Testis (tissue), 3 donors: ENCODE data around the gene SINHCAF. TPM values are rescaled to one million over a fixed set of nuclear protein-coding genes. Genes with fewer than 3 reads are reported as not detected.

Source experiments
- DNase-seq: peaks from one replicate; pipeline ENCODE4 v3.0.0-alpha.2; 2019
- H3K27ac ChIP-seq, 2 donors: fragments of 200-600 bp; sonication (generic); one replicate each; pipeline ENCODE4 v1.5.1; 2019
- H3K27me3 ChIP-seq: fragments of 200-600 bp; sonication (generic); one replicate; pipeline ENCODE4 v1.5.1; 2019
- H3K36me3 ChIP-seq: fragments of 200-600 bp; sonication (generic); one replicate; pipeline ENCODE4 v1.5.1; 2017; ENCODE audit warnings: low read depth; ENCODE audit errors: missing control alignments
- H3K4me1 ChIP-seq: fragments of 200-600 bp; sonication (generic); one replicate; pipeline ENCODE4 v1.5.1; 2019
- H3K4me3 ChIP-seq, 2 donors: fragments of 200-600 bp; sonication (generic); one replicate each; pipeline ENCODE4 v1.5.1; 2017 to 2019
- H3K9me3 ChIP-seq: fragments of 200-600 bp; sonication (generic); one replicate; pipeline ENCODE4 v1.5.1; 2017
- POLR2A ChIP-seq: fragments of 450-650 bp; IDR thresholded peaks from one replicate; pipeline ENCODE4 v1.6.1; 2017; ENCODE audit warnings: antibody characterized with exemption, mild to moderate bottlenecking, moderate library complexity
- WGBS, 2 donors: methylation state at CpG; one replicate each; pipeline ENCODE4 v1.1.5; 2018; 5-methylcytosine and 5-hydroxymethylcytosine counted together
- intact Hi-C: fragments of 100-400 bp; cut with DNase I; formaldehyde crosslinking; loops from one replicate; pipeline ENCODE4 v1.15.1; 2023; ENCODE audit warnings: low total_unique reads
- polyA plus RNA-seq: library from polyadenylated mRNA; stranded (reverse); fragments of 350-450 nt; fragmentation: Illumina TruSeq; extraction: RNeasy Lipid Tissue Mini Kit (QIAGEN cat#74804); gene quantifications from one replicate; pipeline ENCODE4 v1.2.3, GENCODE V29; 2014; ENCODE audit warnings: low read depth, low replicate concordance; ENCODE audit not compliant: insufficient read depth
- total RNA-seq, 2 donors: library from RNA; depleted of rRNA; stranded (reverse); fragments of >200 nt; gene quantifications; one replicate each; pipeline ENCODE4 v1.2.3, GENCODE V29; 2016
- TF ChIP-seq, protein P1 (sequence below), 3 experiments: fragments of 450-650 bp in 2 of 3; fragments of 200-600 bp in 1 of 3; sonication (generic) in 1 of 3; IDR thresholded peaks; one replicate each; pipeline ENCODE4 v1.5.1; 2016 to 2019; ENCODE audit warnings: antibody characterized with exemption in 3 of 3, mild to moderate bottlenecking in 2 of 3, moderate library complexity in 1 of 3

The SINHCAF gene
- total and polyA plus RNA-seq, 3 donors from 2014 or later = 45.2 to 47.9 (median 46.8) TPM

DNA sequence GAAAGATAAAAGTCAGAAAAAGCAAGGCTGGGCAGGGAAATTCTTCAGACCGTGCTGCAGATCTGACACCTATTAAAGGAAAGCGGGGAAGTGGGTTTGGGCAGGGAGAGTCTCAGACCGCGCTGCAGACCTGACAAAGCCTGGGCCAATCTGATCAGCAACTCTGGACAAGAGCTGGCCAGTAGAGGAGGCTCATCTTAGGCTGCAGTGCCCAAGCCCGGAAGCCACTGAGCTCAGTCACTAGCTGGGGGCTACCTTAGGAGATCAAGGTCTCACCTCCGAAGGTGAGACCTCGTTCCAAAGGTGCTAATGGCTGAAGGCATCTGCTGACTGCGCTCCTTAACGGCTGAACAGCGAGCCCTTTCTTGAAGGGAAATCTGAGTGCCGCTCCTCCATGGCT, 60.2 kb downstream of the SINHCAF start:
- Histone ChIP-seq H3K27me3 (no peaks in the 10 kb centered on the region), H3K4me1 (no peaks in the 10 kb centered on the region), H3K27ac (no peak overlapping the region), H3K36me3 (no peaks in the 10 kb centered on the region), H3K9me3 (no peaks in the 10 kb centered on the region), H3K4me3 (no peak overlapping the region)
- TF ChIP-seq POLR2A = no peak
- TF ChIP-seq, protein P1, sequence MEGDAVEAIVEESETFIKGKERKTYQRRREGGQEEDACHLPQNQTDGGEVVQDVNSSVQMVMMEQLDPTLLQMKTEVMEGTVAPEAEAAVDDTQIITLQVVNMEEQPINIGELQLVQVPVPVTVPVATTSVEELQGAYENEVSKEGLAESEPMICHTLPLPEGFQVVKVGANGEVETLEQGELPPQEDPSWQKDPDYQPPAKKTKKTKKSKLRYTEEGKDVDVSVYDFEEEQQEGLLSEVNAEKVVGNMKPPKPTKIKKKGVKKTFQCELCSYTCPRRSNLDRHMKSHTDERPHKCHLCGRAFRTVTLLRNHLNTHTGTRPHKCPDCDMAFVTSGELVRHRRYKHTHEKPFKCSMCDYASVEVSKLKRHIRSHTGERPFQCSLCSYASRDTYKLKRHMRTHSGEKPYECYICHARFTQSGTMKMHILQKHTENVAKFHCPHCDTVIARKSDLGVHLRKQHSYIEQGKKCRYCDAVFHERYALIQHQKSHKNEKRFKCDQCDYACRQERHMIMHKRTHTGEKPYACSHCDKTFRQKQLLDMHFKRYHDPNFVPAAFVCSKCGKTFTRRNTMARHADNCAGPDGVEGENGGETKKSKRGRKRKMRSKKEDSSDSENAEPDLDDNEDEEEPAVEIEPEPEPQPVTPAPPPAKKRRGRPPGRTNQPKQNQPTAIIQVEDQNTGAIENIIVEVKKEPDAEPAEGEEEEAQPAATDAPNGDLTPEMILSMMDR (IDR thresholded peaks at IDR 0.05) = no peak
- 37 to 51% methylated on average over 11 of the region's 11 CpGs for WGBS, 2 donors
- DNase-seq = peak; percentile 19
- intact Hi-C loops = no loop called here

DNA sequence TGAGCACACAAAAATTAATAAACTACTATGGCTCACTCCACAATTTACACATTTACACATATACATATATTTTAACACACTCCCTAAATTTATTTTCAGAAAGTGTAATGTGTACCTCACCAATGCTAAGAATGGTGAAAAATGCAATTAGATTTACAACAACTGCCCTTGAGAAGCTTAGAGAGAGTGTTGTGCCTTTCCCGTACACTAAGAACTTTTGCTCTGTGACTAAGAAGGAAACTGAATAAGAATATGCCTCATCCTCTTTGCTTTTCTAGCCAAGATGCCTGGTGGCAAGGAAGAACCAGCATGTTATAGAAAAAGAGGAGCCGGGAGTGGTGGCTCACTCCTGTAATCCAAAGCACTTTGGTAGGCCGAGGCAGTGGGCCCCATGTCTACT, 62.3 kb downstream of the SINHCAF start:
- TF ChIP-seq POLR2A = no peak
- TF ChIP-seq, protein P1 (IDR thresholded peaks at IDR 0.05) = no peak
- no peak for DNase-seq
- H3K4me3 ChIP-seq = no peak overlapping the region
- intact Hi-C loops = no loop called here
- no peaks in the 10 kb centered on the region for H3K36me3 ChIP-seq
- H3K4me1 ChIP-seq = no peaks in the 10 kb centered on the region
- H3K9me3 ChIP-seq = no peaks in the 10 kb centered on the region
- no peak overlapping the region for H3K27ac ChIP-seq
- H3K27me3 ChIP-seq = no peaks in the 10 kb centered on the region
- 82 to 95% methylated on average over 3 of the region's 3 CpGs for WGBS, 2 donors

DNA sequence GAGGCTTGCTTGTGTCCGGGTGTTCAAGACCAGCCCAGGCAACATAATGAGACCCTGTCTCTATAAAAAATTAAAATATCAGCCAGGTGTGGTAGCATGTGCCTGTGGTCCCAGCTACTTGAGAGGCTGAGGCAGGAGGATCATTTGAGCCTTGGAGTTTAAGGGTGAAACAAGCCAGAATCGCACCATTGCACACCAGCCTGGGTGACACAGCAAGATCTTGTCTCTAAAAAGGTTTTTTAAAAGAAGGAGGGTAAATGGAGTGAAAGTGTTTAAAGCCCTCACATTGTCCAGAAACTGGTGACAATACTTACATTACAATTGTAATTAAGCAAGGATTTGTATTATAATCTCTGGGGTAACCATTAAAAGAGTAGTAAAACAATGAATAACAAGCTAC, 64.2 kb downstream of the SINHCAF start:
- TF ChIP-seq, protein P1 (IDR thresholded peaks at IDR 0.05) = no peak
- TF ChIP-seq POLR2A = no peak
- no peaks in the 10 kb centered on the region for H3K27me3 ChIP-seq
- whole genome bisulfite sequencing, 2 donors = 93 to 98% methylated on average over 2 of the region's 2 CpGs
- no peak for DNase-seq
- intact Hi-C loops = no loop called here
- H3K4me3 ChIP-seq = no peak overlapping the region
- no peaks in the 10 kb centered on the region for H3K9me3 ChIP-seq
- no peaks in the 10 kb centered on the region for H3K4me1 ChIP-seq
- H3K36me3 ChIP-seq = no peaks in the 10 kb centered on the region
- no peak overlapping the region for H3K27ac ChIP-seq

DNA sequence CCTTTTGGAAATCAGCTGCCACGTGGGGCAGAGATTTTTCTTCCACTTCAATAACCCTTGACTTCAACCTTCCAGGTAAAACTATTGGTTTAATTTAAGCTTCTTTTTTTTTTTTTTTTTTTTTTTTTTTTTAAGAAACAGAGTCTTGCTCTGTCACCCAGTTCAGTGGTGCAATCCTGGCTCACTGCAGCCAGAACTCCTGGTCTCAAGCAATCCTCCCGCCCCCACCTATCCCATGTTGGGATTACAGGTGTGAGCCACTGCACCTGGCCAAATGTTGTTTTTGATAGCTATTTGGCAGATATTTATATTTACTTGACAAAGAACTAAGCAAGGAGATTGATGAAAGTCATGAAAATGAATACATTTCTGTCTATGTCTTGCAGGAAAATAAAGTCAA, 65.1 kb downstream of the SINHCAF start:
- H3K27ac ChIP-seq = no peak overlapping the region
- intact Hi-C loops = no loop called here
- no peaks in the 10 kb centered on the region for H3K27me3 ChIP-seq
- no peaks in the 10 kb centered on the region for H3K36me3 ChIP-seq
- H3K4me3 ChIP-seq = no peak overlapping the region
- no peak for DNase-seq
- no peaks in the 10 kb centered on the region for H3K9me3 ChIP-seq
- 86 to 88% methylated on average over 2 of the region's 2 CpGs for WGBS, 2 donors
- TF ChIP-seq POLR2A = no peak
- TF ChIP-seq, protein P1 (IDR thresholded peaks at IDR 0.05) = no peak
- H3K4me1 ChIP-seq = no peaks in the 10 kb centered on the region

GRCh38 chr12:31259136-31259886, 66.6 kb downstream of the SINHCAF start:
- TF ChIP-seq POLR2A = no peak
- TF ChIP-seq, protein P1 (IDR thresholded peaks at IDR 0.05) = no peak
- H3K27ac ChIP-seq = no peak overlapping the region
- H3K4me1 ChIP-seq = no peaks in the 10 kb centered on the region
- WGBS, 2 donors = 85 to 92% methylated on average over 8 of the region's 8 CpGs
- H3K4me3 ChIP-seq = no peak overlapping the region
- no peak for DNase-seq
- intact Hi-C loops = no loop called here
- no peaks in the 10 kb centered on the region for H3K36me3 ChIP-seq
- H3K27me3 ChIP-seq = no peaks in the 10 kb centered on the region
- H3K9me3 ChIP-seq = no peaks in the 10 kb centered on the region
